ENCODE measurements around the gene CAMSAP3. TPM values are rescaled to one million over a fixed set of nuclear protein-coding genes. Genes with fewer than 3 reads are reported as not detected.

Gene CAMSAP3
- total RNA-seq, 2 donors from 2014 or later, result 0.36 to 1.2 TPM

DNA sequence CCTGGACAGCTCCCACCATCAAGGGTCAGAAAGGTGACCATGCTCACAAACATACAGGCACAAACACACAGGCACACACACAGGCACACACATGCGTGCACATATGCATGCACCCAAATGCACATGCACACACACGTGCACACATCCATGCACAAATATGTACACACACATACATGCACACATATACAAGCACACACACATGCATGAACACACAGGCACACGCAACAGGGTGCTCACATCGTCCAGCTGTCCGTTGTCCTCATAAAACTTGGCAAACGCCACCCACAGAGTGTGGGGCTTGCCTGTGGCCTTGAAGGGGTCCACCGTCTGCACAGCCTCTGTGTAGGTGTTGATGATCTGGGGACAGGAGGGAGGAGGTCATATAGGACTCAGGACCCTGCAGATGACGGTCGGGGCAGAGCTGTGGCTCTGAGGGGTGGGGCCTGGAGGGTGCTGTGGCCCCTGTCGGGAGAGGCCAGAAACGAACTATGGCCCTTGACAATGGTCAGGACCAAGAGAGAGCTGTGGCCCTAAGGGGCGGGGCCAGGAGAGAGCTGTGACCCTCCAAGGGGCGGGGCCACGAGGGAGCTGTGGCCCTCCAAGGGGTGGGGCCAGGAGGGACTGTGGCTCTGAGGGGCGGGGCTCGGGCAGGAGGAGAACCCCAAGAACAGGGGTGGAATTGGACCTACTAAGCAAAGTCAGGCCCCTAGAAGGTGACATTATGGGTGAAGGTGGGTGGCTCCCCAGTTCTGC, 27.4 kb downstream of the CAMSAP3 start:
- Mint-ChIP-seq H3K4me3 (no peak overlapping the region), H3K9me3 (no peaks in the 10 kb centered on the region), H3K27ac (no peak overlapping the region), H3K27me3 (no peaks in the 10 kb centered on the region), H3K4me1 (ENCODE audit: low read depth in 2 of 2) (peaks cover 1 to 19% of the 10 kb centered on the region in 2 donors), H3K36me3 (no peaks in the 10 kb centered on the region)
- DNase-seq (ENCODE audit: low spot score) (no peak), ATAC-seq (peak in 1 of 2 donors; percentile 26)

GRCh38 chr19:7623725-7624603, 28.3 kb downstream of the CAMSAP3 start:
- no peaks in the 10 kb centered on the region for H3K27me3 Mint-ChIP-seq
- peaks cover 10 to 20% of the 10 kb centered on the region in 2 donors for H3K4me1 Mint-ChIP-seq (ENCODE audit: low read depth in 2 of 2)
- H3K4me3 Mint-ChIP-seq, result no peak overlapping the region
- DNase-seq (ENCODE audit: low spot score), result no peak
- no peaks in the 10 kb centered on the region for H3K9me3 Mint-ChIP-seq
- H3K27ac Mint-ChIP-seq, result no peak overlapping the region
- no peaks in the 10 kb centered on the region for H3K36me3 Mint-ChIP-seq
- no peak for ATAC-seq

DNA sequence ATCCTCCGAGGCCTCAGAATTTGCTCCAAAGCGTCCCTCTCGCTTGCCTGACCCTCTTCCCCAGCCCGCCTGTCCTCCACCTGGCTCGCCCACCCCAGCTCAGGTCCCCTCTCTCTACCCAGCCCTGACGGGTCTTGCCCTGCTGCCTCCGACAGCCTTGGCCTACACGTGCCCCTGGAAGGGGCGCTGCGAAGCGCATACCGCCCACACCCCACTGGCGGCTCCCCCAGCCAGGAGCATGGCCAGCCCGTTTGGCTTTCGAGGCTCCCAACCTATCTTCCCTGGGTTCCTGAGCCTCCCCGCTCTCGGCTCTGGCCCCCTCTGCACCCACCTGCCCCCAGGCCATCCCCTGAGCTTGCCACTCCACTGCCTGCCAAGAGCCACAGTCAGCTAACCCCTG, 29.1 kb downstream of the CAMSAP3 start:
- DNase-seq (ENCODE audit: low spot score) (no peak), ATAC-seq (no peak)
- Mint-ChIP-seq H3K27me3 (no peaks in the 10 kb centered on the region), H3K4me3 (no peak overlapping the region), H3K4me1 (ENCODE audit: low read depth in 2 of 2) (peaks cover 18 to 28% of the 10 kb centered on the region in 2 donors), H3K27ac (no peak overlapping the region), H3K9me3 (no peaks in the 10 kb centered on the region), H3K36me3 (peaks cover 8% of the 10 kb centered on the region)

DNA sequence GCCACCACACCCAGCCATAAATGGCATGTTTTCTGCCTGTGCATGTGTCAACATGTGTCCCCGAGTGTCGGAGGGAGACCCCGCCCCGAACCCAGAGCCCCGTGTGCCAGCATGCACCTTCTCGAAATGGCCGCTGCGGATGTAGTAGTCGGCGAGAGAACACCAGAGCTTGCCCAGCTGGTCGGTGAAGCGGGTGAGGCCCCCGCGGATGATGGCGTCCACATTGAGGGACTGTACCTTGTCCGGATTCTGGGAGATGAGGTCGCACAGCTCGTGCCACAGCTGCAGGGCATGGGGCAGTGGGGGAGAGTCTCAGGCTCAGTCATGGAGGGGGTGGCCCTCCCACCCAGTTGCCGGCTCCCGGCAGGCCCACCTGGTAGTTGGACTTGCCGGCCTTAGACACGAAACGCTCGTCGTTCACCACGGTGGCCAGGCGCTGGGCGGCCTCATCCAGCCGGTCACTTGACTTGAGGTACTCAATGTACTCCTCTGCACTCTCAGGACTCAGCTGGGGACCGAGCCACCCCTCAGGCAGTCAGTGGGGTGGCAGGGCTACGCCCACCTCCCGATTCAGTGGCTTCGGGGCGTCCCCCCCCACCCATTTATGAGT, 30.2 kb downstream of the CAMSAP3 start:
- Mint-ChIP-seq H3K4me3 (no peak overlapping the region), H3K27me3 (no peaks in the 10 kb centered on the region), H3K27ac (no peak overlapping the region), H3K4me1 (ENCODE audit: low read depth in 2 of 2) (peaks cover 29 to 38% of the 10 kb centered on the region in 2 donors), H3K36me3 (peaks cover 9% of the 10 kb centered on the region), H3K9me3 (no peaks in the 10 kb centered on the region)
- ATAC-seq (no peak), DNase-seq (ENCODE audit: low spot score) (no peak)

GRCh38 chr19:7627166-7627565, 31.5 kb downstream of the CAMSAP3 start:
- H3K4me1 Mint-ChIP-seq (ENCODE audit: low read depth in 2 of 2), result peaks cover 31 to 39% of the 10 kb centered on the region in 2 donors
- no peak for ATAC-seq
- no peak overlapping the region for H3K4me3 Mint-ChIP-seq
- H3K27me3 Mint-ChIP-seq, result no peaks in the 10 kb centered on the region
- no peak overlapping the region for H3K27ac Mint-ChIP-seq
- H3K9me3 Mint-ChIP-seq, result no peaks in the 10 kb centered on the region
- H3K36me3 Mint-ChIP-seq, result peaks cover 9% of the 10 kb centered on the region
- DNase-seq (ENCODE audit: low spot score), result no peak

DNA sequence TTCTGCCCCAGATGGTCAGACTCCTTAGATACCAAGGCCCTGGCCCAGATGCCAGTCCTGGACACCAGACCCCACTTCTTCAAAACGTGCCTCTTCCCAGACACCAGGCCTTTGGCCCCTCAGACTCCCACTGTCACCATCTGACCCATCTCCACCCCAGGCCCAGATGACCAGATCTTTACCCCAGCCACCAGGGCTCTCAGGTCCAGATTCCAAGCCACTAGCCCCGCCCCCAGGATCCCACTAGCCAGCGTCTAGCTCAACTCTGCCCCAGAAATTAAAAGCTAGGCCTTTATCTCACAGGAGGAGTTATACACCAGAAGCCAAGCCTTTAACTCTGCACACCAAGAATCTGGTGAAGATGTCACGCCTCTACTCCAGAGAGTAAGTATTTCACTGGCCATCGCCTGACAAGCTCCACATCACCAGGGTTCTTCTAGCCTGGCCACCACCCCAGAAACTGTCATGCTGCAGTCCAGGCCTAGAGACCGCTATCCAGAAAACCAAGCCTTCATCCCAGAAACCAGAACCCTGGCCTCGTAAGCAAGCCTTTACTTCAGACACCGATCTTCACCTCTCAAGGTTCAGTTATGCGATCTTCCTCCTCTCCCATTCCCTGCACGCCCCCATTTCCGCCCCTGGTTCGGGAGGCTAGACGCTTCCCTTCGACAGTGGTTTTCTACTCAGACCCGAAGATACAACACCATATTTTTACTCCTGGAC, 33.1 kb downstream of the CAMSAP3 start:
- Mint-ChIP-seq H3K9me3 (no peaks in the 10 kb centered on the region), H3K27me3 (no peaks in the 10 kb centered on the region), H3K4me1 (ENCODE audit: low read depth in 2 of 2) (peaks cover 31 to 37% of the 10 kb centered on the region in 2 donors), H3K27ac (peak overlapping the region; percentile 95 to 99), H3K4me3 (peak overlapping the region; percentile 99), H3K36me3 (peaks cover 9% of the 10 kb centered on the region)
- ATAC-seq (no peak), DNase-seq (ENCODE audit: low spot score) (no peak)

GRCh38 chr19:7629347-7630054, 33.8 kb downstream of the CAMSAP3 start, which contains the start of the genes PET100 and XAB2:
TSS of gene PET100 (plus strand) at chr19:7629793. CDS start at chr19:7629834, 41 bp downstream.
TSS of gene XAB2 (minus strand) at chr19:7629545. CDS start at chr19:7629527, 18 bp downstream.
- peak within 1 kb of the TSS; percentile 95 to 99 for H3K27ac Mint-ChIP-seq
- peak within 1 kb of the TSS; percentile 99 for H3K4me3 Mint-ChIP-seq
- no peaks in the 10 kb centered on the region for H3K27me3 Mint-ChIP-seq
- H3K9me3 Mint-ChIP-seq, result no peaks in the 10 kb centered on the region
- ATAC-seq (peak; percentile 97 to 98), DNase-seq (ENCODE audit: low spot score) (peak; percentile 95)
- H3K36me3 Mint-ChIP-seq, result peaks cover 9% of the 10 kb centered on the region
- H3K4me1 Mint-ChIP-seq (ENCODE audit: low read depth in 2 of 2), result peaks cover 31 to 41% of the 10 kb centered on the region in 2 donors

GRCh38 chr19:7631577-7631976, 35.9 kb downstream of the CAMSAP3 start:
- DNase-seq (ENCODE audit: low spot score) (no peak), ATAC-seq (no peak)
- no peaks in the 10 kb centered on the region for H3K27me3 Mint-ChIP-seq
- H3K4me3 Mint-ChIP-seq, result no peak overlapping the region
- H3K27ac Mint-ChIP-seq, result no peak overlapping the region
- peaks cover 9% of the 10 kb centered on the region for H3K36me3 Mint-ChIP-seq
- H3K9me3 Mint-ChIP-seq, result no peaks in the 10 kb centered on the region
- peaks cover 34 to 49% of the 10 kb centered on the region in 2 donors for H3K4me1 Mint-ChIP-seq (ENCODE audit: low read depth in 2 of 2)

DNA sequence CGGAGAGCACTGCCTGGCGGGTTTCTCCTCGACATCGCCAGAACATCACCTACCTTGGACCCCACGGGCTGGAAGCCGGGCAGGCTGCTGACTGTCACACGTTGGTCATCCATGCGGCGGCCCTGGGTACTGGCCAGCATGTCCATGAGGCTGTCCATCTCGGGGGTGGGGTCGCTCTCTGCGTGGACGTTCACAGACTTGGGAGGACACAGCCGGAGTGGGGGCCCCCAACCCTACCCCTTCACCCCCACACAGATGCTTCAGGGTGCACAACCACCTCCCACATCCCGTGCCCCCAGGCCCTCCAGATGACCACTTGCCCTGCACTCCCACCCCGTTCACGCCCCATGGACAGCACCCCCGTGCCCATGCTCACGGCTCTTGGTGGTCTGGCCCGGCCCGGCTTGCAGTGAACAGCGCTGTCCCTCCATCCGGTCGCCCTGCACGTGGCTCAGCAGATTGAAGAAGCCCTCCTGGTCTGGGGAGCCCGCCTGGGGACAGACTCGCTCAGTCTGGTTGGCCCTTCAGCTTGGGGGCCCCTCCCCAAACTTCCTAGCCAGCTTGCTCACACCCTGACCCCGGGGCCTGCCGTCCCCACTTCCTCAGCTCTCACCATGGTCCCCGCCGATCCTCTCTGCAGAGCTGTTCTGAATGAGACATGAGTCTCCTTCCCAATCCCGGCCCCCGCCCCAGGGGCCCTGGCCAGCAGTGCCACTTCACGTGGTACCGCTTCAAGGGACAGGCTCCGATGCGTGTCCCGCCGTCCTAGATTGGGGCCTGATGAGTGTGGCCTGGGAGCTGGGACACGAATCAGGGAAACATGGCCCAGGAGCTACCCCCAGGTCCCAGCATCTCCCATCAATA, 36.9 kb downstream of the CAMSAP3 start:
- DNase-seq (ENCODE audit: low spot score) (no peak), ATAC-seq (no peak)
- Mint-ChIP-seq H3K36me3 (peaks cover 9% of the 10 kb centered on the region), H3K9me3 (no peaks in the 10 kb centered on the region), H3K27ac (peak overlapping the region in 1 of 2 donors; percentile 28), H3K27me3 (no peaks in the 10 kb centered on the region), H3K4me1 (ENCODE audit: low read depth in 2 of 2) (peaks cover 36 to 46% of the 10 kb centered on the region in 2 donors), H3K4me3 (no peak overlapping the region)

DNA sequence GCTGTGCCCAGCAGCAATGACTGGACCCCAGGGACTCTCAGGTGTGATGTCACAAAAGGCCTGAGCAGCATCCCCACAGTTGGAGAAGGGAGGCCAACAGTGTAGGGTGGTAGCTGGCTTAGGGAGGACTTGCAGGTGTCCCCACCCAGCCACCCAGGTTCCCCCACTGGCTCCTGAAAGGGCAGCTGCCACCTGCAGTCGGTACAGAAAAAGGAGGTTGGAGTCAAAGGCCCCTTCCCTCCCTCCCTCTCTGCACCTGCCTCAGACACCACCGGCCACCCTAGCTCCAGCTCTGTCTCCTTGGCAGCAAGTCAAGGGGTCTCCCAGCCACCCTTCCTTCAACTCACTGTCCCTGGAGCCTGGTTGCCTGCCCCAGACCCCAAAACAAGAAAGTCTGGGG, 38.0 kb downstream of the CAMSAP3 start, which contains the start of gene PCP2:
Gene PCP2 (minus strand): TSS at position 22 of the 400 bp plus-strand sequence. CDS start 262 bp downstream, outside the sequence.
- Mint-ChIP-seq H3K27me3 (no peaks in the 10 kb centered on the region), H3K36me3 (peaks cover 9% of the 10 kb centered on the region), H3K9me3 (no peaks in the 10 kb centered on the region), H3K4me3 (no peak within 1 kb of the TSS), H3K4me1 (ENCODE audit: low read depth in 2 of 2) (peaks cover 36 to 40% of the 10 kb centered on the region in 2 donors), H3K27ac (peak within 1 kb of the TSS in 1 of 2 donors; percentile 31)
- ATAC-seq (no peak), DNase-seq (ENCODE audit: low spot score) (no peak)

GRCh38 chr19:7635670-7636069, 40.0 kb downstream of the CAMSAP3 start:
- peaks cover 9% of the 10 kb centered on the region for H3K36me3 Mint-ChIP-seq
- peaks cover 6% of the 10 kb centered on the region for H3K9me3 Mint-ChIP-seq
- no peak for DNase-seq (ENCODE audit: low spot score)
- peak overlapping the region; percentile 84 for H3K4me3 Mint-ChIP-seq
- H3K27ac Mint-ChIP-seq, result peak overlapping the region; percentile 78 to 88
- peaks cover 26 to 37% of the 10 kb centered on the region in 2 donors for H3K4me1 Mint-ChIP-seq (ENCODE audit: low read depth in 2 of 2)
- no peaks in the 10 kb centered on the region for H3K27me3 Mint-ChIP-seq
- ATAC-seq, result no peak

- Mint-ChIP-seq H3K9me3 (peaks cover 6% of the 10 kb centered on the region), H3K4me1 (ENCODE audit: low read depth in 2 of 2) (peaks cover 22 to 33% of the 10 kb centered on the region in 2 donors)
Observed at GRCh38 chr19:7636317-7636690, 40.6 kb downstream of the CAMSAP3 start.

More at GRCh38 chr19:7636317-7636690, 40.6 kb downstream of the CAMSAP3 start:
- Mint-ChIP-seq H3K27ac (peak overlapping the region; percentile 78 to 88), H3K27me3 (no peaks in the 10 kb centered on the region), H3K4me3 (peak overlapping the region; percentile 84), H3K36me3 (peaks cover 9% of the 10 kb centered on the region)
- DNase-seq (ENCODE audit: low spot score), result no peak
- no peak for ATAC-seq
